ENCODE measurements around the gene THUMPD1.
"Not testable (repeated sequence)": the region's sequence is repeated elsewhere in the genome, so short reads cannot be mapped to it uniquely, and the experiment has no call there.

The THUMPD1 gene

GRCh38 chr16:20768818-20769217, 27.2 kb upstream of the THUMPD1 start:
- no peak overlapping the region for H3K4me3 ChIP-seq (ENCODE audit: insufficient read length, low read depth)
- H3K9me3 ChIP-seq (ENCODE audit: insufficient read depth, low read length) = no peaks in the 10 kb centered on the region
- no peak overlapping the region for H3K9ac ChIP-seq (ENCODE audit: insufficient read length, low read depth)
- H3K27me3 ChIP-seq (ENCODE audit: insufficient read depth, insufficient read length) = no peaks in the 10 kb centered on the region
- no peak for DNase-seq (ENCODE audit: low read depth, low spot score)
- H3K36me3 ChIP-seq (ENCODE audit: insufficient read depth, insufficient read length, low read length) = no peaks in the 10 kb centered on the region
- H3K4me1 ChIP-seq (ENCODE audit: insufficient read depth, insufficient read length) = no peaks in the 10 kb centered on the region
- TF ChIP-seq YY1 (IDR thresholded peaks at IDR 0.05; ENCODE audit: insufficient read depth, insufficient read length) (no peak), ZNF274 (IDR thresholded peaks at IDR 0.05; ENCODE audit: low read depth, low read length) (no peak)

- Histone ChIP-seq H3K4me3 (ENCODE audit: insufficient read length, low read depth) (no peak overlapping the region), H3K9ac (ENCODE audit: insufficient read length, low read depth) (no peak overlapping the region), H3K27me3 (ENCODE audit: insufficient read depth, insufficient read length) (no peaks in the 10 kb centered on the region), H3K9me3 (ENCODE audit: insufficient read depth, low read length) (no peaks in the 10 kb centered on the region), H3K4me1 (ENCODE audit: insufficient read depth, insufficient read length) (no peaks in the 10 kb centered on the region), H3K36me3 (ENCODE audit: insufficient read depth, insufficient read length, low read length) (no peaks in the 10 kb centered on the region)
- DNase-seq (ENCODE audit: low read depth, low spot score) = no peak
- TF ChIP-seq ZNF274 (IDR thresholded peaks at IDR 0.05; ENCODE audit: low read depth, low read length) = no peak
- TF ChIP-seq YY1 (IDR thresholded peaks at IDR 0.05; ENCODE audit: insufficient read depth, insufficient read length) = no peak
- TF ChIP-seq SUZ12 (IDR thresholded peaks at IDR 0.05; ENCODE audit: extremely low read depth, insufficient read depth, insufficient read length) = no peak
Measured at GRCh38 chr16:20768121-20768520, 26.5 kb upstream of the THUMPD1 start.

GRCh38 chr16:20767577-20767976, 26.0 kb upstream of the THUMPD1 start:
- TF ChIP-seq YY1 (IDR thresholded peaks at IDR 0.05; ENCODE audit: insufficient read depth, insufficient read length) (no peak), SUZ12 (IDR thresholded peaks at IDR 0.05; ENCODE audit: extremely low read depth, insufficient read depth, insufficient read length) (no peak), ZNF274 (IDR thresholded peaks at IDR 0.05; ENCODE audit: low read depth, low read length) (no peak)
- peaks cover 2% of the 10 kb centered on the region; the same call in 1 of the 2 replicates for H3K9me3 ChIP-seq (ENCODE audit: insufficient read depth, low read length)
- H3K4me1 ChIP-seq (ENCODE audit: insufficient read depth, insufficient read length) = no peaks in the 10 kb centered on the region
- H3K9ac ChIP-seq (ENCODE audit: insufficient read length, low read depth) = no peak overlapping the region
- no peak for DNase-seq (ENCODE audit: low read depth, low spot score)
- no peaks in the 10 kb centered on the region for H3K27me3 ChIP-seq (ENCODE audit: insufficient read depth, insufficient read length)
- H3K36me3 ChIP-seq (ENCODE audit: insufficient read depth, insufficient read length, low read length) = no peaks in the 10 kb centered on the region
- H3K4me3 ChIP-seq (ENCODE audit: insufficient read length, low read depth) = no peak overlapping the region

- no peak overlapping the region for H3K4me3 ChIP-seq (ENCODE audit: insufficient read length, low read depth)
- no peak for DNase-seq (ENCODE audit: low read depth, low spot score)
- H3K9me3 ChIP-seq (ENCODE audit: insufficient read depth, low read length) = peaks cover 12% of the 10 kb centered on the region
- TF ChIP-seq SUZ12 (IDR thresholded peaks at IDR 0.05; ENCODE audit: extremely low read depth, insufficient read depth, insufficient read length) (no peak), YY1 (IDR thresholded peaks at IDR 0.05; ENCODE audit: insufficient read depth, insufficient read length) (no peak), ZNF274 (IDR thresholded peaks at IDR 0.05; ENCODE audit: low read depth, low read length) (no peak)
- no peaks in the 10 kb centered on the region for H3K27me3 ChIP-seq (ENCODE audit: insufficient read depth, insufficient read length)
- no peak overlapping the region for H3K9ac ChIP-seq (ENCODE audit: insufficient read length, low read depth)
- no peaks in the 10 kb centered on the region for H3K4me1 ChIP-seq (ENCODE audit: insufficient read depth, insufficient read length)
- no peaks in the 10 kb centered on the region for H3K36me3 ChIP-seq (ENCODE audit: insufficient read depth, insufficient read length, low read length)
Measured at GRCh38 chr16:20766294-20766693, 24.7 kb upstream of the THUMPD1 start.

GRCh38 chr16:20765732-20766131, 24.1 kb upstream of the THUMPD1 start:
- TF ChIP-seq SUZ12 (IDR thresholded peaks at IDR 0.05; ENCODE audit: extremely low read depth, insufficient read depth, insufficient read length) = no peak
- no peak for TF ChIP-seq YY1 (IDR thresholded peaks at IDR 0.05; ENCODE audit: insufficient read depth, insufficient read length)
- no peak for TF ChIP-seq ZNF274 (IDR thresholded peaks at IDR 0.05; ENCODE audit: low read depth, low read length)
- Histone ChIP-seq H3K36me3 (ENCODE audit: insufficient read depth, insufficient read length, low read length) (no peaks in the 10 kb centered on the region), H3K4me1 (ENCODE audit: insufficient read depth, insufficient read length) (no peaks in the 10 kb centered on the region), H3K9me3 (ENCODE audit: insufficient read depth, low read length) (peaks cover 12% of the 10 kb centered on the region), H3K9ac (ENCODE audit: insufficient read length, low read depth) (no peak overlapping the region), H3K27me3 (ENCODE audit: insufficient read depth, insufficient read length) (no peaks in the 10 kb centered on the region), H3K4me3 (ENCODE audit: insufficient read length, low read depth) (no peak overlapping the region)
- no peak for DNase-seq (ENCODE audit: low read depth, low spot score)

GRCh38 chr16:20764448-20764847, 22.8 kb upstream of the THUMPD1 start:
- H3K9ac ChIP-seq (ENCODE audit: insufficient read length, low read depth); H3K4me1 ChIP-seq (ENCODE audit: insufficient read depth, insufficient read length); DNase-seq (ENCODE audit: low read depth, low spot score); H3K4me3 ChIP-seq (ENCODE audit: insufficient read length, low read depth); H3K36me3 ChIP-seq (ENCODE audit: insufficient read depth, insufficient read length, low read length); H3K27me3 ChIP-seq (ENCODE audit: insufficient read depth, insufficient read length): not testable (repeated sequence)
- peaks cover 12% of the 10 kb centered on the region for H3K9me3 ChIP-seq (ENCODE audit: insufficient read depth, low read length)

GRCh38 chr16:20763461-20764232, 22.0 kb upstream of the THUMPD1 start, which contains the start of gene ACSM3:
TSS of gene ACSM3 (plus strand) at chr16:20764014. CDS start at chr16:20770035, 6,021 bp downstream.
- peak within 1 kb of the TSS; percentile 6 for H3K4me3 ChIP-seq (ENCODE audit: insufficient read length, low read depth)
- H3K4me1 ChIP-seq (ENCODE audit: insufficient read depth, insufficient read length) = no peaks in the 10 kb centered on the region

More at GRCh38 chr16:20763461-20764232, 22.0 kb upstream of the THUMPD1 start, which contains the start of gene ACSM3:
- H3K9ac ChIP-seq (ENCODE audit: insufficient read length, low read depth) = no peak within 1 kb of the TSS
- no peaks in the 10 kb centered on the region for H3K27me3 ChIP-seq (ENCODE audit: insufficient read depth, insufficient read length)
- H3K9me3 ChIP-seq (ENCODE audit: insufficient read depth, low read length) = peaks cover 12% of the 10 kb centered on the region
- no peaks in the 10 kb centered on the region for H3K36me3 ChIP-seq (ENCODE audit: insufficient read depth, insufficient read length, low read length)
- no peak for TF ChIP-seq SUZ12 (IDR thresholded peaks at IDR 0.05; ENCODE audit: extremely low read depth, insufficient read depth, insufficient read length)
- TF ChIP-seq ZNF274 (IDR thresholded peaks at IDR 0.05; ENCODE audit: low read depth, low read length) = no peak
- no peak for TF ChIP-seq YY1 (IDR thresholded peaks at IDR 0.05; ENCODE audit: insufficient read depth, insufficient read length)
- DNase-seq (ENCODE audit: low read depth, low spot score) = no peak
